NCI-H1417 treated with DMSO at 0.1 percent for 48 hours (cell line): ENCODE results near the gene VENTX.

Experiments used
- DNase-seq: peaks from one replicate; lab custom pipeline; 2025; lab: John Stamatoyannopoulos, UW

Gene VENTX, protein sequence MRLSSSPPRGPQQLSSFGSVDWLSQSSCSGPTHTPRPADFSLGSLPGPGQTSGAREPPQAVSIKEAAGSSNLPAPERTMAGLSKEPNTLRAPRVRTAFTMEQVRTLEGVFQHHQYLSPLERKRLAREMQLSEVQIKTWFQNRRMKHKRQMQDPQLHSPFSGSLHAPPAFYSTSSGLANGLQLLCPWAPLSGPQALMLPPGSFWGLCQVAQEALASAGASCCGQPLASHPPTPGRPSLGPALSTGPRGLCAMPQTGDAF

DNA sequence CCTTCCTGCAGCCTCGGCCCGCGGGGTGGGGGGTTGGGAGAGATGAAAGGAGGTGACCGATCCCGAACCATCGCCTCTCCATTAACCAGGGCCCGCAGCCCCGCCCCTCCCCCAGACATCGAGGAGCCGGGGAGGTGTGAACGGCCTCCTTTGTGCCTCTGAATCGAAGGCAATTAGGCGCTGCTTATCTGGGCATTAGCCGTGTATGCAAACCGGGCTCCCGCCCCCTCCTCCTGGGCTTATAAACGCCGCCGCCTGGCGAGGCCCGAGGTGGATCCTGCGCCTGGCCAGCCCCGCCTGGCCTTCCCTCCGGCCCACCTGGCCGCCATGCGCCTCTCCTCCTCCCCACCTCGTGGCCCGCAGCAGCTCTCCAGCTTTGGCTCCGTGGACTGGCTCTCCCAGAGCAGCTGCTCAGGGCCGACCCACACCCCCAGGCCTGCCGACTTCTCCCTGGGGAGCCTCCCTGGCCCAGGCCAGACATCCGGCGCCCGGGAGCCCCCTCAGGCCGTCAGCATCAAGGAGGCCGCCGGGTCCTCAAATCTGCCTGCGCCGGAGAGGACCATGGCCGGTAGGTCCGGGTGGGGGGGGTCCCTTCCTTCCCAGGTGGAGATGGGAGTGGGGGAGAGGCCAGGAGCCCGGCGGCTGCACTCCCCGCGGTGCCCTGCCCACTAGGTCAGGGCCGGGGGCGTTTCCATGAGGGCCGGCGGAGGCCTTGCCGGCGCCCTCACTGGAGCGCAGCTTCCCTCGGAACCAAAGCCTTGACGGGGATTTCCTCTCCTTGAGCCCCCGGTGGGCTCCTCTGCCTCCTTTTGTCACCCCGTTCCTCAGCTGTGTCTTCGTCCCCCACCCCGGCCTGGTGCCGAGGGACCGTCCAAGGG, at the start of gene VENTX:
TSS of gene VENTX (plus strand) at position 268 of the 878 bp plus-strand sequence. CDS start at position 328, 60 bp downstream.
- DNase-seq: no peak

DNA sequence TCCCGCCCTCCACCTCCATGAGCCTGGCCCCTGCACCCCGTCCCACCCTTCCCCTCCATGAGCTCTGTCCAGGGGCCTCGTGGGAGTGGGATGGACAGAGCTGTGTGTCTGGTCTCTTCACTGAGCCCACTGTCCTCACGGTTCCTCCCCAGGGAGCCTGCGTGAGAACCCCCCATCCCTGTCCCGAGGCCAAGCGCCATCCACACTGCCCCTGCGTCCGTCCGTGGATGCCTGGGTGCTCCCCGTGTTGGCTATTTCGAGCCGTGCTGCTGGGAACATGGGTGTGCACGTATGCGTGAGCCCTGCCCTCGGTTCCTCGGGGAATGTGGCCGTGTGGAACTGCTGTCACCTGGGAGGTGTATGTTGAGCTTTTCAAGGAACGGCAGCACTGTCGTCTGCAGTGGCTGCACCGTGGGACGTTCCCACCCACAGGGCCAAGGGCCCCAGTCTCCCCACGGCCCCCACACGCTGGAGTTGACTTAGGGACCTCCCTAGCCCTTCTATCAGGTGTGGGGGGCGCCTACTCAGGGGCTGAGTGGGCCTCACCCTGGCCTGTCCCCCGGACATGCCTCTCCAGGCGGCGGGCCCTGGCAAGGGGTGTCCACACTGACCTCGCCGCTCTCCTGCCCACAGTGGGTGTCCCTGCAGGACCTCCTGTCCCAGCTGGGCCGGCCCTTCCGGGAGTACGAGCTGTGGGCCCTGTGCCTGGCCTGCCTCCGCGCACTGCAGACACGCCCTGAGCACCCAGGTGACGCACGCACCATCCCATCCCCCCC, 49.6 kb upstream of the VENTX start:
- no peak for DNase-seq

DNA sequence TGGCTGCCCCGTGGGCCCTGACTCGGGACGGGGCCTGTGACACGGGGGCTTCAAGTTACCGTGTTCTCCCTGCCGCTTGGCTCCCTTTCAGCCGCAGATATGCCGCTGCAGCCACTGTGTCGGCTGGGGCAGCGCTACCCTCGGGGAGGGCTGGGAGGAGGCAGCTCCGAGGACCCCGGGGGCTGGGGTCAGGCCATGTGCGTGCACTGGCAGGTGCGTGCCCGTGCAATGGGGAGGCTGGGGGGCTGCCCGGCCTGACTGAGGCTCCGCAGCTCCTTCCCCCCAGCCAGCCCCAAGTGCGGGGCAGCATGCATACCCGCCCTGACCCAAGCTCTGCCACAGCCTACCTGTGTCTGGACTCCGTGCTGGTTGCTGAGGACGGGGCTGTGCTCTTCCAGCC, 48.4 kb upstream of the VENTX start:
- no peak for DNase-seq

DNA sequence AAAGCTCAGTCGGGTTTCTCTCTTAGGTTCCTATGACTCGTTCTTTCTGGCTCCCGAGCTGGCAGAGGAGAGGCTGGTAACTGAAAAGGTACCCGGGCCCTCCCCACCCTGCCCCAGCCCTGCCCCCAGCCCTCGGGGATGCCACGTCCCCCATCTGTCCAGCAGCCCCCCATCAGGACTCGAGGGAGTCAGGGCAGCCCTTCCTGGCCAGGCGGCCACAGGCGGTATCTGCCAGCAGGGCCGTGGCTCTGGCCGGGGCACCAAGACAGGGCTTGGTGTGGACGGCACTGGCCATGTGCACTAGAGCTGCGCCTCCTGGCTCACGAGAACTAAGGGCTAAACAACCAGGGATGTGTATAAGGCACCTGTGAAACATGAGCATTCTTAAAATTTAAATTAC, 47.9 kb upstream of the VENTX start:
- no peak for DNase-seq

DNA sequence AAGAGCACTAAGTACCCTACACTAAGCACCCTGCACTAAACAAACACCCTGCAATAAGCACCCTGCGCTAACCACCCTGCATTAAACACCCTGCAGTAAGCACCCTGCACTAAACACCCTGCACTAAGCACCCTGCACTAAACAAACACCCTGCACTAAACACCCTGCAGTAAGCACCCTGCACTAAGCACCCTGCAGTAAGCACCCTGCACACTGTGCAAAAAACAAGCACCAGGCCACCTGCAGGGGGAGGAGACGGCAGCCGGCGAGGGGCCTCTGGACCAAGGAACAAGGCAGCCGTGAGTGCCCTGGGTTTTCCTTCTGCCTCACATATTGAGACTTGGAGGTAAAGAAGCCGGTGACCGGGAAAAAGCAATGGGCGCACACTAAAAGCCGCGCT, 47.4 kb upstream of the VENTX start:
- DNase-seq: no peak

DNA sequence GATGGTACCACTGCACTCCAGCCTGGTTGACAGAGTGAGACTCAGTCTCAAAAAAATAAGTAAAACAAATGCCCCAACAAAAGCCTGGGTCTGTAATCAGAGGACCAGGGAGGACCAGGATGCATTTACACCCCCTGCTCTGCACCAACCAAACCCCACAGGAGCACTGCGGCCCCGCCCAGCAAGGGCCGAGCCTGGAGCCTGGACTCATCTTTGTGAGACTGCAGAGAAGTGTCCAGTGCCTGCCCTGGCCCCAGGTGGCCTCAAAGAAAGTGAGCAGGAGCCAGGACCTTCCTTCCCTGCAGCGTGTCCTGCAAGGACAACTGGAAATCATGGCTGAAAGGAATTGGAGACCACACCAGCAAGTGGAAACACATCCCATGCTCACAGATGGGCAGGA, 46.0 kb upstream of the VENTX start:
- DNase-seq: no peak

DNA sequence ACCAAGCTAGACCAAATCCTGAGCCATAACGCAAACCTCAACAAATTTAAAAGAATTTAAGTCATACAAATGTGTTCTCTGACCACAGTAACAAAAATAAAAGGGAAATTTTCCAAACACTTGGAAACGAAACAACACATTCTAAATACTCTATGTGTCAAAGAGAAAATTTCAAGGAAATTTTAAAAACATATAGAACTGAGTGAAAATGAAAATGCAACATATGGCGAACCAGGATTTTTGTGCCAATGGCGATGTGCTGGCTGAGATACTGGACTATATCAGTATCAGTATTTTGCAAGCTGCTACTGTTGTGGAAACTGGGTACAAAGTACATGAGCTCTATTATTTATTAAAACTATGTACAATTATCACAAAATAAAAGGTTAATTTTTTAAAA, 43.5 kb upstream of the VENTX start:
- no peak for DNase-seq

DNA sequence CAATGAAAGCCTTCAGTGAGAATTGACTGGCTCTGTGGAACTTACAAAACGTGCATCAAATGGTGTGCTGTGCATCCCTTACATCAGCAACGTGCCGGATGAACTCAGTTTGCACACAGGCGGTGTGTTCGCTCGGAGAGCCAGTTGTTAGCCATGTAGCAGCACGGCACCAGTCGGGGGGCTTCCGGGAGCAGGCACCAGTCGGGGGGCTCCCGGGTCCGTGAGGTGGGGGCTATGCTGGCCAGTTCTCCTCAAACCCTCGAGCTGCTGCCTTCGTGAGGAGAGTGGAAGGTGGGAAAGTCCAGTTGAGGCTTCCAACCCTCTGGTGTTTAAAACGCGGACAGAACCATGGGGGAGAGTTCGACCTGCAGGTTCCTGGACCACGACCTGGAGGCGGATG, 42.6 kb upstream of the VENTX start:
- DNase-seq: no peak

DNA sequence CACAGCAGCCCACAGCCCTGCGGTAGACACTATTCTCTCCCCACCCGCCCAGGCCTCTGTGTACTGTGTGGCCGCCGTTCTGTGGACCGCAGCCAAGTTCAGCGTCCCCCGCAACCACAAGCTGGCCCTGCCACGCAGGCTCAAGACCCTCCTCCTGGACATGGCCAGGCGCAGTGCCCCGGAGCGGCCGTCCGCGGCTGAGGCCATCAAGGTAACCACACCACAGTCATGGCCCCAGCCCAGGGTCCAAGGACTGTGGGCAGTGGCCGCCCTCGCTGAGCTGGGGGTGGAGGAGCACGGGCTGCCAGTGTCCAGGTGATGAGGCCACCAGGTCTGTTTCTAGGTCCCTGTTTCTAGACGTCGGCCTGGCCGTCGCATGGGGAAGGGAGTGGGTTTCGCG, 42.0 kb upstream of the VENTX start:
- no peak for DNase-seq

DNA sequence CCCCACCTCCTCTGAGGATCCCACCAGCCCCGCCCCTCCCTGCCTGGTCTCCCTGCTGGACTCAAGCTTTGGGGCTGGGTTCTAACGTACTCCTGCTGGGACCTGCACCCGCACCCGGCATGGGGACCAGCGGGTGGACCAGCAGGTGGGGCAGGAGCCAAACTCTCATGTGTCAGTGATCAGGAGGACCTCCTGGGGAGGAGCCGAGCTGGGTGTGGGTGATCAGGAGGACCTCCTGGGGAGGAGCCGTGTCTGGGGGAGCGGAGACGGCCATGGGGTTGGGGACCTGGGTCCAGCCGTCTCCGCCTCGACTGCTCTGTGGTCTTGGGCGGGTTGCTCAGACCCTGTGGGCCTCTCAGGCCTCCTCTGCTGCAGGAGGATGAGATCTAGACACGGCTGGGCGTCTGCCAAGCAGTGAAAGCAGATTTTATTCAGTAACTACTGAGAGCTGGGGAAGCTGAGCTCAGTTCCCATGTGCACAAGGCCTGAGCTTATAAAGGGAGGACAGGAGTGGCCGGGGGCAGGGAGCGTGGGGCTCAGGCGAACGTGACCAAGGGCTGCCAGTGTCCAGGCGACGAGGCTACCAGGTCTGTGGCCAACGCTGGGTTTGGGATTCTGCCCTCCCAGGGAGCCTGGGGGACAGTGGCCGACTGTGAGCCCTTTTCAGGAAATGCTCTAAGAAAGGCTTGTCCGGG, 41.3 kb upstream of the VENTX start:
- no peak for DNase-seq

DNA sequence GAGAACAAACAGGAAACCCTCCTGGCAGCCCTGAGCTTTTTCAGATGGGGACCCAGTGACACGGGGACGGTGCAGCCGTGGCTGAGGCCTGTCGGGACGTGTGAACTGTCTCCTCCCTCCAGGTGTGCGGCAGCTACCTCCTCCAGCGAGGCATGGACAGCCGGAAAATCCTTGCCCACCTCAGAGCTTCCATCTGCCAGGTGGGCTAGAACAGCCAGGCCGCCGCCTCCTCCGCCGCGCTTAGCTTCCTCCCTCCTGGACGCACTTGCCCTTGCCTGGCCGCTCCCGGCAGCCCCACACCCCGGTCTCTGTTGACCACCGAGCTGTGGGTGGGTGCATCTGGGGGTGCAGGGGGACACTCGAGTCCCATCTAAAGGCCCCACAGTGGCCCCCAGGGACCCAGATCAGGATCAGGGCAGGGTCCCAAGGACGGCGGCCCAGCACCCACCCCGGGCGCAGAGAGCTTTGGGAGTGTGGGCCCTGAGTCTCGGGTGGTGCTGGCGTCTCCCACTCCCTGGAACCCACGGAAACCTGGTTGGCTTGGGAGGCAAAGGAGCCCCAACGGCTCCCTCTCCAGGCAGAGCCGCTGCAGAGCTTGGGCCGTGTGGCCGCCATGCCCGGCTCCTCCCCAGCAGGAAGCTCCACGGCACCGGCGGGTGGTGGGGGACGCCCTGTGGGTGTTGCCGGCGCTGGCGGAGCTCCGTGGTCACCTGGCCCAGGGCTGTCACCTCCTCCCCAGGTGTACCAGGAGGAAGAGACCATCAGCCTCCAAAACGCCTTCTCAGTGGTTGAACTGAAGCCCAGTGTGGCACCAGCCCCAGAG, 40.5 kb upstream of the VENTX start:
- DNase-seq: no peak

DNA sequence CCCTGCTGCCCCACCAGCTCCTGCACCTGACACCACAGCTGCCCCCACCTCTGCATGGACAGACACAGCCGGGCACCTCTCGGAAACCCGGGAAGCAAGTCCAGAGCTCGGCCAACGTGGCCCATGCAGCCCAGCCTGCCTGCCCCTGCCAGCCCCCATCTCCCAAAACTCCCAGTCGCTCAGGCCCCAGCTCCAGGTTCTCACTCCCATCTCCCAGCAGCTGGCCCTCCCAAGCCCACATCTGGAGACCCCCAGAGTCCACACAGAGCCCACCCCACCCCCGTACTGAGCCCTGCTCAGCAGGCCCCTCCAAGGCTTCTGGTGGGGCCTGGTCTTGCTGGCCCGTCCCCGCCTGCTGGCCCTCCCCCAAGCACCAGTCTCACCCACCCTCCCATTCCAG, 39.9 kb upstream of the VENTX start:
- DNase-seq: no peak

DNA sequence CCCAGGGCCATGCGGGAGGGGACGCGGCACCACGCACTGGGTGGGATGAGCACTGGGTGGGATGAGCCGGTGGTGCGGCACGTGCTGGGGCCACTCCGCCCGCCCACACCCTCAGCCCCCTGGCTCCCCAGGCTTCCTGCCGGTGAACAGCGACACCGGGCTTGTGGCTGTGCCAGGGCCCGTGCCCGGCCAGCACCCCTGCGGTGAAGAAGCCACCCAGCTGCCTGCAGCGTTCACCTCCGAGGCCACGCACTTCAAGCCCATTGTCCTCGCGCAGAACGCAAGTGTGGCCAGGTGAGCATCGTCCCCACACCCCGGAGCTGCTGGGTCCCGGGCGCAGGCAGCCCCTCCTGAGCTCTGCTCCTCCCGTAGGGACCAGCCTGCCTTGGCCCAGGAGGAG, 39.4 kb upstream of the VENTX start:
- DNase-seq: no peak

DNA sequence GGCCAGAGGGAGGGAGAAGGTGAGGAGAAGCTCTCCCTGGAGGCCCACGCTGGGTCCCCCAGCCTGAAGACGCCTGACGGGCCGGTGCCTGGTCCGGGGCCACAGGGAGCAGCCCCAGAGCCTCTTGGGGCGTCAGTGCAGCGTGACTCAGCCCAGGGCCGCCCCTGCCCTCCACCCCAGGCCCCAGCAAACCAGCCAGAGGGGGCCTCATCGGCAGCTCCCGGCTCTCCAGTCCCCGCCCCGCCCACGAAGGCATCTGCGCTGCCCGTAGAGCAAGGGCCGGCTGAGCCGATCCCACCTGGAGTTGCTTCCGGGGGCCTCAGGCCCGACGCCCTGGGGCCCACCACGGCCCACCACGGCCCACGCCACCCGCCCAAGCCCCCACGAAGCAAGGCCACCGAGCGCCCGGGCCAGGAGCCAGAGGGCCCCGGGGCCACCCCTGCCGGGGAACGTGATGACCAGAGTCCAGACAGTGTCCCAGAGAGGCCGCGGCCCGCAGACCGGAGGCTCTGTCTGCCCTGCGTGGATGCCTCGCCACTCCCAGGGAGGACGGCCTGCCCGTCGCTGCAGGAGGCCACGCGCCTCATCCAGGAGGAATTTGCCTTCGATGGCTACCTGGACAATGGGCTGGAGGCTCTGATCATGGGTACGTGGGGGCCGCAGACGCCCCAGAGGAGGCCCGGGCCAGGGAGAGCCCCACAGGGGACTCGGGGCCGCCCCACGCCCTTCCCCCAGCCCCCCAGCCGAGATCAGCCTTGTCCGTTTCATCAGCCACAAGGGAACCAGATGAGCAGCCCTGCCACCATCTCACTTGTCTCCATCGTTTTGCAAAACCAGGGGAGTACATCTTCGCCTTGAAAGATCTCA, 38.8 kb upstream of the VENTX start:
- no peak for DNase-seq

DNA sequence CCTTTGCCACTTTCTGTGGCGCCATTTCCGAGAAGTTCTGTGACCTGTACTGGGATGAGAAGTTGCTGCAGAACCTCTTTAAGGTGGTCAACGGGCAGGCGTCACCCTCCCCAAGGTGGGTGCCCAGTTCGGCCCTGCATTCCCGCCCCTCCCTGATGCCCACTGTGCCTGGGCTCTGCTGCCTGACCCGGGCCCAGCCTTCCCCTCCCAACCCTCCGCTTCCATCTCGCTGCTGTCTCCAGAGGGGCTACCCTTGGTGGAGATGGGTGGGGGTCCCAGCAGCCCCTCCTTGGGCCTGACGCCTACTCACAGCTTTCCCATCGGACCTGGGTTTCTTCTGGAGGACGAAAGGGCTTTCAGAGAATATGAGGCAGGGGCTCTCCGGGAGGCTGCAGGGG, 38.2 kb upstream of the VENTX start:
- DNase-seq: no peak

DNA sequence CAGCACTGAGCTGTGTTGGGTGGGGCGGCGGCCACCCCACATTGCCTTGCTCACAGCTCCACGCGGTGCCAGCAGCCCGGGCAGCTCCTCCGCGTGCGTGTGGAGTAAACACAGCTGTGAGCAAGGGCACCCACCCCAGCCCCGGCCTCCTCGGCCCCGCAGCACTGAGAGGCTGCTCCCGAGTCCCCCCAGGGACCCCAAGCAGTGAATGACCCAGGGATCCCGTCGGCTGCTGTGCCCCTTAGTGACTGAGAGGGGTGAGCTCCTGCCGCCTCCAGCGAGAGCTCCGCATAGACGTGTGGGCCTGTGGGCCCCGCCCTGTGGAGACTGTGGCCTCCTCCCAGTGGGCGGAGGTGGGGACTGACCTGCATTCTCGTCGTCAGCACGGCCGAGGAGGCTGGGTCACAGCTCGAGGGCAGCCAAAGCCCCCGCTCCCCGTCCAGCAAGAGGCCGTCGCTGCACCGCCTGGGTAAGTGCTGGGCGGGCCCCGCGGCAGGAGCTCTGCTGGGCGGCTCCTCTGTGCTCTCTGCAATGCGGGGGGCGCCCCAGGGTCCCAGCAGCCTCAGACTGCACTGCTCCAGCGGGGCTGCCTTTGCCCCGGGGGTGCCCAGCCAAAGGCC, 37.6 kb upstream of the VENTX start:
- DNase-seq: no peak

DNA sequence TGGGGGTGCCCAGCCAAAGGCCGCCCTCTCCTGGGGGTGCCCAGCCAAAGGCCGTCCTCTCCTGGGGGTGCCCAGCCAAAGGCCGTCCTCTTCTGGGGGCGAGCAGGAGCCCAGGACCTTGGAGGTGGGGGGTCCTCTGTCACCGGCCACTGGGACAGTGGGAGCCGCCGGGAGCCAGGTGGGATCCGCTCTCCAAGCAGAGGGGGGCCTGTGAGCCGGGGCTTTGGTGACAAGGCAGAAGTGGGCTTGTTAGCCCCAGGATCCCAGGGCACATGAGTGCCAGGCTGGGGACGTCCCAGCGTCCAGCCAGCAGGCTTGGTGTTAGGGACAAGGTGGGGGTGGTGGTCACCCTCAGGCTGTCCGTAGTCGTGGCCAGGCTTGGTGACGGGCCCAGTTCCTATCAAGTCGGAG, 37.0 kb upstream of the VENTX start:
- DNase-seq: no peak

DNA sequence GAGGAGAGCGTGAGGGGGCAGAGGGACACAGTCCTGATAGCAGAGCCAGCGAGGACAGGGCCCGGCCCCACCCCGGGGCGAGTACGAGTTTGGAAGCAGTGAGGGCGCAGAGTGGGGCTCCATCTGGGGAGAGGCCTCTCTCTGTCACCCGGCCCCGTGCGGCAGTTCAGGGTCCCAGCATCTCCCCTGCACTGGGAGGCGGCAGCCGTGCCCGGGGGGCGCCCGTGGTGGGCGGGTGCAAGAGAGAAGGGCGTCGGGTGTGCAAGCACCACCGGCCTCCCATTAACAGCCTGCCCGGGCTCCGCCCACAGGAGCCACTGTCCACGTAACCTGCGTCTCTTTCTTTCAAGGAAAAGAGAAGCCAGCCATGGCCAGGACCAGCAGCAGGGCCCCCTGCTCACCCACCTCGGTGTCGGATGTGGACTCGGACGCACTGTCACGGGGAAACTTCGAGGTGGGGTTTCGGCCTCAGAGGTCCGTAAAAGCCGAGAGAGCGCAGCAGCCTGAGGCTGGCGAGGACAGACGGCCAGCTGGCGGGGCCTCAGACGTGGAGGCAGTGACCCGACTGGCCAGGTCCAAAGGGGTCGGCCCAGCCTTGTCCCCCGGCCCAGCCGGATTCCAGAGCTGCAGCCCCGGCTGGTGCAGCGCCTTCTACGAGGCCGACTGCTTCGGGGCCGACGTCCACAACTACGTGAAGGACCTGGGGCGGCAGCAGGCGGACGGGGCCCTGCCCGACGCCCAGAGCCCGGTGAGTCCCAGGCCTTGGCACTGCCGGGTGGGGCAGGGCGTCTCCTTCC, 36.3 kb upstream of the VENTX start:
- DNase-seq: no peak
